Amniotic stem cell (primary cell): Measurements from ENCODE around the gene CEP89.
"Not testable (repeated sequence)": the region's sequence is repeated elsewhere in the genome, so short reads cannot be mapped to it uniquely, and the experiment has no call there.

Source experiments
- DNase-seq: peaks from one replicate; lab custom pipeline; 2025; lab: John Stamatoyannopoulos, UW

Gene CEP89

GRCh38 chr19:32971715-32972540 is at the start of gene CEP89, which contains the start of gene FAAP24:
Gene CEP89, minus strand, starts transcription at chr19:32971958. Its CDS starts 84 bp downstream, at chr19:32971874.
Gene FAAP24, plus strand, starts transcription at chr19:32972242. Its CDS starts 955 bp downstream, at chr19:32973197.
- peak; percentile 96 for DNase-seq

GRCh38 chr19:33010891-33011290 is 39.1 kb upstream of the CEP89 start:
- not testable (repeated sequence) for DNase-seq

- DNase-seq: no peak
Observed at GRCh38 chr19:33008738-33009137, 37.0 kb upstream of the CEP89 start.

- DNase-seq: no peak
Observed at GRCh38 chr19:33005440-33005839, 33.7 kb upstream of the CEP89 start.

GRCh38 chr19:33003424-33004024 is 31.8 kb upstream of the CEP89 start:
- not testable (repeated sequence) for DNase-seq

GRCh38 chr19:33002126-33002865 is 30.5 kb upstream of the CEP89 start:
- not testable (repeated sequence) for DNase-seq

- DNase-seq: no peak
Observed at GRCh38 chr19:33000910-33001309, 29.2 kb upstream of the CEP89 start.

- DNase-seq: no peak
Observed at GRCh38 chr19:33000510-33000909, 28.8 kb upstream of the CEP89 start.

GRCh38 chr19:32998722-32999121 is 27.0 kb upstream of the CEP89 start:
- DNase-seq: no peak

- no peak for DNase-seq
Observed at GRCh38 chr19:32997716-32998355, 26.1 kb upstream of the CEP89 start.

GRCh38 chr19:32997061-32997464 is 25.3 kb upstream of the CEP89 start:
- DNase-seq: not testable (repeated sequence)

GRCh38 chr19:32995966-32996365 is 24.2 kb upstream of the CEP89 start:
- DNase-seq: not testable (repeated sequence)

GRCh38 chr19:32988724-32989123 is 17.0 kb upstream of the CEP89 start:
- no peak for DNase-seq

GRCh38 chr19:32988254-32988653 is 16.5 kb upstream of the CEP89 start:
- DNase-seq: not testable (repeated sequence)

GRCh38 chr19:32982488-32982887 is 10.7 kb upstream of the CEP89 start:
- DNase-seq: not testable (repeated sequence)

GRCh38 chr19:32979807-32980206 is 8.0 kb upstream of the CEP89 start:
- DNase-seq: not testable (repeated sequence)

GRCh38 chr19:32977813-32978212 is 6.1 kb upstream of the CEP89 start:
- DNase-seq: not testable (repeated sequence)

GRCh38 chr19:32977280-32977679 is 5.5 kb upstream of the CEP89 start:
- DNase-seq: no peak

GRCh38 chr19:32976223-32976805 is 4.6 kb upstream of the CEP89 start:
- DNase-seq: peak; percentile 56

GRCh38 chr19:32971012-32971595 is 654 bp downstream of the CEP89 start:
- no peak for DNase-seq

GRCh38 chr19:32969549-32969948 is 2.2 kb downstream of the CEP89 start:
- no peak for DNase-seq
